NCI-H2081 treated with DMSO at 0.1 percent for 48 hours (cell line): ENCODE measurements around the gene USP3.

Experiments
- DNase-seq: peaks from one replicate; lab custom pipeline; 2025; lab: John Stamatoyannopoulos, UW

The USP3 gene

DNA sequence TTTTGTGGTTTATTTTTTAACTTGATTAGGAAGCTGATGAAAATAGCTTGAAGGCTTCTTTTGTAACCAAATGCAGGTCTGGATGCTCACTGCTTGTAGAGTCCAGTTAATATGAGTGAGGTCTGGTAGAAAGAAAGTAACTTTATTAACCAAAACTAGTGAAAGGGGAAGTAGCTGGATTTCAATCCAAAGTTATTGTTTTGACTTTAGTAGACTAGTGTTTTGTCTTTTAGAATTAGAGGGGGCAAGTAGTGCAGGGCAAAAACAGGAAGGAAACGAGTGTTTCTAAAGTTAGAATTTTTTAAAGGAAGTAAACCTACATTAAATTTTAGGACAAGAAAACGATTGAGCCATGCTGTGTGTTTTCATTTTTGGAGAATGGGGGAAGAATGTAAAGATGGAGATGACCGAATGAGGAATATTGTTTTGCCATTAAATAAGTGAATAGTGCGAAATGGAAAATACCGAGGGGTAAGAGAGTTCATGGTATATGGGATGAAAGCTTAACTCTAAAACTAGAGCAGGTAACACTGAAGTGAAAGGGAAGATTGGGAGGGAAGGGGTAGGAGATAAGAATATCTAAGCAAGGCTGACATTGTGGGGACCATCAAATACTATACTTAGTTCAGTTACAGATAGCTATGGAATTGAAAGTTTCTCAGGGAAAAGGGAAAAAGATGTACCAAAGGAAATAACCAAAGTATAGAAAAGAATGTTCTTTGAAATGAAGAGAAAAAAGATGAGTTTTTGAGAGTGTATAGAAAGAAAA is 40.0 kb downstream of the USP3 start:
- no peak for DNase-seq

DNA sequence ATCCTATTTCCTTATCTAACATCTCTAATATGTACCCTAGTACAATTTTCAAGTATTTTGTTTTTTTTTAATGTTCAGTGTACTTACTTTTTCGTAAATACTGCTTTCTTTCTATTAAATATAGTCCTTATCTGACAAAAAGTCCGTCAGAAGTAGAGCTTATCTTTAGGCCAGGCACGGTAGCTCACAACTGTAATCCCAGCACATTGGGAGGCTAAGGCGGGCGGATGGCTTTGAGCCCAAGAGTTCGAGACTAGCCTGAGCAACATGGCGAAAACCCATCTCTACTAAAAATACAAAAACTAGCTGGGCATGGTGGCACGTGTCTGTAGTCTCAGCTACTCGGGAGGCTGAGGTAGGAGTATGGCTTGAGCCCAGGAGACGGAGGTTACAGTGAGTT is 41.1 kb downstream of the USP3 start:
- DNase-seq = no peak

DNA sequence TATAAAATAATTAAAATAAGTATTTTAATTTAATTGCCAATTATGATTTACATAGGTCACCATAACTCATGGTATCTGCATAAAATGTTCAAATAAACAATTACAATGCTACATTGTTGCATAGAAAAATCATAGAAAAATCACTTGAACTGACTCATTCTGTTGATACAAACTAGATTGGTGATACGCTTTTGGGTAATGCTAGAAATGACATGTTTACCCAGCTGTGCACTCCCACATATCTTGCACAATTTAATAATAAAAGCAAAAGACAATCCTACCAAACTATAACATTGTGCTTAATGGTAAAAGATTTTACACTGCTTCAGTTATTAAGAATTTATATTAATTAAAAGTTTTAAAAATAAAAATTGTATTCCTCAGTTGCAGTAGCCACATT is 47.0 kb downstream of the USP3 start:
- no peak for DNase-seq

- DNase-seq = peak; percentile 6
These were observed 49.0 kb downstream of the USP3 start for GRCh38 chr15:63553388-63553791.

GRCh38 chr15:63554337-63554927 is 50.0 kb downstream of the USP3 start:
- DNase-seq = no peak

DNA sequence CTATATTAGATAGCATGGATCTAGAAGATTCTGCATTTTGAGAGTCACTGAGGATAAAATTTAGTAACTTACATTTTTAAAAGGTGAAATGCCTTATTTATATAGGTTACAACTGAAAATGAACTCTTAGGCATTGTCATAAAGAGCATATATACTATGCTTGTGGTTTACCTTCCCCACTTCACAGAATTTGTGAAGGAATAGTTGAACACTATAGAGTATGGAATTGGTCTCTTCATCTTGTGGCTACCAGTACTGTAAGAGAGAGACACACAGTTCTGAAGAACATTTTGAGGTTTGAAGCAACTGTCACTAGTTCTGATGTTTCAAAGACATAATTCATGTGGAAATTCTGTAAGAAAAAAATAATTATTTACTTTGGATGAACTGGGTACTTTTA is 51.1 kb downstream of the USP3 start:
- DNase-seq = no peak

GRCh38 chr15:63556246-63556645 is 51.9 kb downstream of the USP3 start:
- no peak for DNase-seq

- DNase-seq = no peak
These were observed 52.3 kb downstream of the USP3 start for GRCh38 chr15:63556736-63557135.

DNA sequence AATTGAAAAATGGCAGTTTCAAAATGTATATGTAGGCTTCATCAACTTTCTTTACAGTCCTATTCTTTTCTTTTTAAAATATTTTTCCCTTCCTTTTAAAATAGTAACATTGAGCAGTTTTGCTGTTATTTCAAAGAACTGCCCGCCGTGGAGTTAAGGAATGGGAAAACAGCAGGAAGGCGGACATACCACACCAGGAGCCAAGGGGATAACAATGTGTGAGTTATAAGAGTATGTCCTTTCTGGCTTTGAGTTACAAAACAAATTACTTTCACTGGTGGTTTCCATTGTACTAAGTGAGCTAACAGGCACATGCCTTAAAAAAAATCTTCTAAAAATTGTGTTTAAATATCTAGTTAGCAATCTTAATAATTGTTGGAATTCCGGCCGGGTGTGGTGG is 55.4 kb downstream of the USP3 start:
- no peak for DNase-seq

DNA sequence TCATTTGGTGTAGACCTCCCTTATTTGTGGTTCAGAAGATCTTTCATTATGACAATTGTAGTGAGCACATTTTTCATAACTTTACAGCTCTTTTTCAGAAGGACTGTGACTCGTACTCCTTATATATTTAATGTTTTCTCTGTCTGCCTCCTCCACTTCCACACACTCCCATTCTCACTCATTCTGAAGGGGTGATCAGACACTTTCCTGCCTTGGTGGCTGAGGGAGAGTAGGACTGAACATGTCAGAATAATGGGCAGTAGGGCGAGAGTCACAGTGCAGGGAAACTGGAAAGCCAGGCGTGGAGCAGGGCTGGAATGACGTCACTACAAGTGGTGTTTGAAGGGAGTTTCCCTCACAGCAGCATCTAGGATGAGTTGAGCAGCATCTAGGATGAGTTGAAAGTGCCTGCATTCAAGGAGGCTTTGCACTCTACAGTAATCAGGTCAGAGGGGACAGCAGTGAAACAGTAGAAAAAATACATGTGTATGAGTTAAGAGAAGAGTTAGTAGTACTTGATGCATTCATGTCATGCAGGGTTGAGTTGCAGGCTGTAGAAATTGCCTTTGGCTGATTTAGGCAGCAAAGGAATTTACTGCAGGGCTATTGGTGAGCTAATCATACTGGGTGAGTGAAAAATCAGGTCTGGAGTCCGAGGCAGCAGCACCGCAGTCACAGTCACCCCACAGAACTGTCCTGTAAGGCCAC is 56.5 kb downstream of the USP3 start:
- DNase-seq = no peak

GRCh38 chr15:63564093-63564492 is 59.7 kb downstream of the USP3 start:
- no peak for DNase-seq

- no peak for DNase-seq
These were observed 61.3 kb downstream of the USP3 start for GRCh38 chr15:63565536-63566186.

DNA sequence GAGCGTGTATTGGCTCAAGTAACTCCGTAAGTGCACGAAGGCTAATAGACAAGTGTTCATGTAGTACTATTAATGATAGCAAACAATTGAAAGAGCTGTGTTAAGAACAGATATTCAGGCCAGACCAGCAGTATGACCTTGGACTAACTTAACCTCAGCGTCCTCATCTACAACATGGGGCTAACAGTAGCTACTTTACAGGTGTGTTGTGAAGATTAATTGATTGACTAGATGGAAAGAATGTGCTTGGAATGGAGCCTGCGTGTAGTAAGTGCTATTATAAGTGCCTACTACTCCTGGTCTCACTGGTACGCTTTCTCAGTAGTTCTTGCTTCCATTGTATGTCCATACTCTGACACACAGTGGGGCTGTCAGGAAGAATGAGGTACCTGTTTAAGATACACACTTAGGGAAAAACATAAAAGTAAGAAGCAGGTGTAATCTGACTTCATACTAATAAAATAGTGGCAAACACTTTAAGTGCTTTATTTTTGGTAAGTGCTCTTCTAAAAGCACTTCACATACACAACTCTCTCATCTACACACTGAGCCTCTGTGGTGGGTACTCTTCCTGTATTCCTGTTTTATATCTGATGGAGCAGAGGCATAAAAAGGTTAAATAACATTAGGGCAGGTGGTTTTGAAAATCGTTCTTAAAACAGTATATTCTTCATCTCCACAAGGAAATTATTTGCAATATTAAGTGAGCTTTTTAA is 68.5 kb downstream of the USP3 start:
- no peak for DNase-seq

GRCh38 chr15:63573533-63573932 is 69.1 kb downstream of the USP3 start:
- no peak for DNase-seq

GRCh38 chr15:63575312-63575711 is 70.9 kb downstream of the USP3 start:
- no peak for DNase-seq

- no peak for DNase-seq
These were observed 72.0 kb downstream of the USP3 start for GRCh38 chr15:63576441-63576840.

GRCh38 chr15:63582179-63582578 is 77.8 kb downstream of the USP3 start:
- DNase-seq = no peak

- DNase-seq = no peak
These were observed 78.5 kb downstream of the USP3 start for GRCh38 chr15:63582718-63583426.

- no peak for DNase-seq
These were observed 82.4 kb downstream of the USP3 start for GRCh38 chr15:63586790-63587189.

- DNase-seq = no peak
These were observed 83.1 kb downstream of the USP3 start for GRCh38 chr15:63587527-63587926.

GRCh38 chr15:63588826-63589225 is 84.4 kb downstream of the USP3 start:
- DNase-seq = no peak
